ENCODE measurements around the gene GNAT2. TPM values are rescaled to one million over a fixed set of nuclear protein-coding genes. Genes with fewer than 3 reads are reported as not detected.

The GNAT2 gene
- total RNA-seq, 1 donor from 2014 or later, result not detected

- no peaks in the 10 kb centered on the region for H3K27me3 Mint-ChIP-seq (ENCODE audit: low read depth, unreplicated experiment)
- no peak overlapping the region for H3K4me3 ChIP-seq (ENCODE audit: insufficient read depth, low read depth, low read length)
- peaks cover 92% of the 10 kb centered on the region for H4K20me1 ChIP-seq (ENCODE audit: insufficient read depth, low read length)
- no peak overlapping the region for H3K4me2 ChIP-seq (ENCODE audit: low read length)
- peaks cover 96% of the 10 kb centered on the region for H3K79me2 ChIP-seq (ENCODE audit: insufficient read depth, low read length)
- peaks cover 2% of the 10 kb centered on the region for H3K36me3 Mint-ChIP-seq (ENCODE audit: low read depth, unreplicated experiment)
- H3K27ac Mint-ChIP-seq (ENCODE audit: unreplicated experiment), result no peak overlapping the region
- no peaks in the 10 kb centered on the region for H3K9me3 Mint-ChIP-seq (ENCODE audit: unreplicated experiment)
- peak overlapping the region; percentile 22 for H3K27ac ChIP-seq (ENCODE audit: low read depth, low read length)
- no peaks in the 10 kb centered on the region for H3K27me3 ChIP-seq (ENCODE audit: insufficient read depth, low read length)
- FAIRE-seq, result no peak
- peak; percentile 59 for DNase-seq (ENCODE audit: low read depth)
- H3K9ac ChIP-seq (ENCODE audit: low read length), result peak overlapping the region; percentile 1
- TF ChIP-seq EZH2 (IDR thresholded peaks at IDR 0.05; ENCODE audit: insufficient read depth, low read length), result no peak
- TF ChIP-seq CTCF (IDR thresholded peaks at IDR 0.05; ENCODE audit: insufficient read depth, low read depth, low read length), result no peak
- H3K4me3 Mint-ChIP-seq (ENCODE audit: unreplicated experiment), result no peak overlapping the region
- peaks cover 4% of the 10 kb centered on the region for H3K36me3 ChIP-seq (ENCODE audit: insufficient read depth, low read length)
- H2AFZ ChIP-seq (ENCODE audit: low read depth, low read length), result no peak overlapping the region
- no peaks in the 10 kb centered on the region for H3K4me1 ChIP-seq (ENCODE audit: insufficient read depth, low read length)
- H3K9me3 ChIP-seq (ENCODE audit: insufficient read depth, low read depth, low read length), result no peaks in the 10 kb centered on the region
- H3K4me1 Mint-ChIP-seq (ENCODE audit: low read depth, unreplicated experiment), result peaks cover 8% of the 10 kb centered on the region
These were observed 49.0 kb downstream of the GNAT2 start for GRCh38 chr1:109570414-109570813.

GRCh38 chr1:109569323-109569722 is 50.1 kb downstream of the GNAT2 start:
- no peak for FAIRE-seq
- no peaks in the 10 kb centered on the region for H3K36me3 Mint-ChIP-seq (ENCODE audit: low read depth, unreplicated experiment)
- H3K4me3 Mint-ChIP-seq (ENCODE audit: unreplicated experiment), result no peak overlapping the region
- Histone ChIP-seq H3K36me3 (ENCODE audit: insufficient read depth, low read length) (no peaks in the 10 kb centered on the region), H3K9me3 (ENCODE audit: insufficient read depth, low read depth, low read length) (no peaks in the 10 kb centered on the region), H3K4me2 (ENCODE audit: low read length) (no peak overlapping the region), H3K9ac (ENCODE audit: low read length) (no peak overlapping the region), H4K20me1 (ENCODE audit: insufficient read depth, low read length) (peaks cover 94% of the 10 kb centered on the region), H3K4me1 (ENCODE audit: insufficient read depth, low read length) (peaks cover 3% of the 10 kb centered on the region), H3K27ac (ENCODE audit: low read depth, low read length) (no peak overlapping the region), H3K79me2 (ENCODE audit: insufficient read depth, low read length) (peaks cover 99% of the 10 kb centered on the region), H2AFZ (ENCODE audit: low read depth, low read length) (no peak overlapping the region), H3K4me3 (ENCODE audit: insufficient read depth, low read depth, low read length) (no peak overlapping the region), H3K27me3 (ENCODE audit: insufficient read depth, low read length) (no peaks in the 10 kb centered on the region)
- no peaks in the 10 kb centered on the region for H3K9me3 Mint-ChIP-seq (ENCODE audit: unreplicated experiment)
- no peak for DNase-seq (ENCODE audit: low read depth)
- peaks cover 14% of the 10 kb centered on the region for H3K4me1 Mint-ChIP-seq (ENCODE audit: low read depth, unreplicated experiment)
- no peak for TF ChIP-seq CTCF (IDR thresholded peaks at IDR 0.05; ENCODE audit: insufficient read depth, low read depth, low read length)
- no peak for TF ChIP-seq EZH2 (IDR thresholded peaks at IDR 0.05; ENCODE audit: insufficient read depth, low read length)
- H3K27me3 Mint-ChIP-seq (ENCODE audit: low read depth, unreplicated experiment), result no peaks in the 10 kb centered on the region
- no peak overlapping the region for H3K27ac Mint-ChIP-seq (ENCODE audit: unreplicated experiment)

GRCh38 chr1:109567877-109568672 is 51.3 kb downstream of the GNAT2 start:
- H3K9ac ChIP-seq (ENCODE audit: low read length), result no peak overlapping the region
- H3K4me1 ChIP-seq (ENCODE audit: insufficient read depth, low read length), result peaks cover 4% of the 10 kb centered on the region
- peaks cover 99% of the 10 kb centered on the region for H3K79me2 ChIP-seq (ENCODE audit: insufficient read depth, low read length)
- Mint-ChIP-seq H3K4me3 (ENCODE audit: unreplicated experiment) (no peak overlapping the region), H3K36me3 (ENCODE audit: low read depth, unreplicated experiment) (no peaks in the 10 kb centered on the region), H3K4me1 (ENCODE audit: low read depth, unreplicated experiment) (peaks cover 21% of the 10 kb centered on the region), H3K9me3 (ENCODE audit: unreplicated experiment) (no peaks in the 10 kb centered on the region), H3K27ac (ENCODE audit: unreplicated experiment) (no peak overlapping the region), H3K27me3 (ENCODE audit: low read depth, unreplicated experiment) (no peaks in the 10 kb centered on the region)
- TF ChIP-seq CTCF (IDR thresholded peaks at IDR 0.05; ENCODE audit: insufficient read depth, low read depth, low read length), result no peak
- no peak for TF ChIP-seq EZH2 (IDR thresholded peaks at IDR 0.05; ENCODE audit: insufficient read depth, low read length)
- H3K27ac ChIP-seq (ENCODE audit: low read depth, low read length), result no peak overlapping the region
- DNase-seq (ENCODE audit: low read depth) (no peak), FAIRE-seq (no peak)
- peaks cover 96% of the 10 kb centered on the region for H4K20me1 ChIP-seq (ENCODE audit: insufficient read depth, low read length)
- H3K4me3 ChIP-seq (ENCODE audit: insufficient read depth, low read depth, low read length), result no peak overlapping the region
- H3K27me3 ChIP-seq (ENCODE audit: insufficient read depth, low read length), result no peaks in the 10 kb centered on the region
- H2AFZ ChIP-seq (ENCODE audit: low read depth, low read length), result no peak overlapping the region
- no peak overlapping the region for H3K4me2 ChIP-seq (ENCODE audit: low read length)
- H3K9me3 ChIP-seq (ENCODE audit: insufficient read depth, low read depth, low read length), result no peaks in the 10 kb centered on the region
- no peaks in the 10 kb centered on the region for H3K36me3 ChIP-seq (ENCODE audit: insufficient read depth, low read length)

All from astrocyte (in vitro differentiated cells and primary cell).